Activated naive CD4-positive, alpha-beta T cell treated with anti-CD3 and anti-CD28 coated beads for 36 hours (primary cell): Measurements from ENCODE around the gene CFAP97. TPM values are rescaled to one million over a fixed set of nuclear protein-coding genes. Genes with fewer than 3 reads are reported as not detected.
"Not testable (repeated sequence)": the region's sequence is repeated elsewhere in the genome, so short reads cannot be mapped to it uniquely, and the experiment has no call there.

Experiments used
- CTCF ChIA-PET: fragments of 350-600 bp; sonication (Branson Sonifier 250); formaldehyde crosslinking; loops from one replicate; lab custom pipeline; 2021; ENCODE audit warnings: antibody characterized with exemption; lab: Charles Lee
- DNase-seq: peaks from one replicate; pipeline ENCODE4 v3.0.0-alpha.2; 2020
- H3K27ac Mint-ChIP-seq: one replicate; pipeline ENCODE4 v1.8.0; 2021; ENCODE audit warnings: mild to moderate bottlenecking, mixed read lengths
- H3K27me3 Mint-ChIP-seq: one replicate; pipeline ENCODE4 v1.8.0; 2021; ENCODE audit warnings: low read depth, mixed read lengths
- H3K36me3 Mint-ChIP-seq: one replicate; pipeline ENCODE4 v1.8.0; 2021; ENCODE audit warnings: low read depth, mixed read lengths
- H3K4me1 Mint-ChIP-seq: one replicate; pipeline ENCODE4 v1.8.0; 2021; ENCODE audit warnings: low read depth, mixed read lengths
- H3K4me3 Mint-ChIP-seq: one replicate; pipeline ENCODE4 v1.8.0; 2021; ENCODE audit warnings: mild to moderate bottlenecking, moderate library complexity, mixed read lengths
- H3K9me3 Mint-ChIP-seq: one replicate; pipeline ENCODE4 v1.8.0; 2021; ENCODE audit warnings: mixed read lengths
- intact Hi-C: fragments of 100-400 bp; cut with micrococcal nuclease; formaldehyde crosslinking; loops from one replicate; pipeline ENCODE4 v1.15.1; 2023
- total RNA-seq, 2 experiments: library from RNA; stranded (reverse); gene quantifications; one replicate each; pipeline ENCODE4 v1.2.3, GENCODE V29; 2021

The CFAP97 gene
- total RNA-seq, 2 experiments from 2014 or later, result 38.4 to 43.6 TPM

DNA sequence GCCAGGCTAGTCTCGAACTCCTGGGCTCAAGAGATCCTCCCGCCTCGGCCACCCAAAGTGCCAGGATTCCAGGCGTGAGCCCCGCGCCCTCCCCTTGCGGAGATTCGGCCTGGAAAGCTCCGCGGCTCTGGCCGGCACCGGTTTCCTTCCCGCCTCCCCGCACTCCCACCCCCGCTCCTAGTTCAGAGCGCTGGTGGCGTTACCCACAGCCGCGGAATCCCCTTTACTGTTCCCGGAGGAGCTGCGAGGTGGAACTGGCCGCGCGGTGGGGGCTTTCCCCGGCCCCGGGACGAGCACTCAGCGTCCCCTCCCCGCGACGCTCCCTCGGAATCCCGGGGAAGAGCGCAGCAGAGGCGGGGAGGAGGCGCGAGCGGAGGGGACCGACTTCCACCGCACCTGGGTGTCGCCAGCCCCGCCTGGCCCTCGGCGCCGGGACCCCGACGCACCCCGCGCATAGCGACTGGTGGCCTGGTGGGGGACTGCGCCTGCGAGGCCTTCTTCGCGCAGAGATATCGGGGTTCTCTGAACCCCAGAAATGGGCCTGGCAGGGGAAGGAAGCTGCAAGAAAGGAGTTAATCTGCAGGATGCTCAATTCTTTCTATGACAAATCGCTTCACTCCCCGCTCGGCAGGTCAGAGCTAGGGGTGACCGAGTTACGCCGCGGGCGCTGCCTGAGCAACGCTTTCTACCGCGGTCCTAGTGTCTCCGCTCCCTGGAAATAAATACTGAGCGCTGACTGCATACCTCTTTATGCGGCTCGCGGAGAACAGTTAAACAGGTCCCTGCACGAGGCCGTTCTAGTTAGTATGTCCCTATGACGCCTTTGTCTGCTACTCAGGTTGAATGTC, 75.3 kb downstream of the CFAP97 start:
- Mint-ChIP-seq H3K4me1 (peaks cover 9% of the 10 kb centered on the region), H3K36me3 (no peaks in the 10 kb centered on the region), H3K27me3 (peaks cover 32% of the 10 kb centered on the region), H3K9me3 (no peaks in the 10 kb centered on the region), H3K4me3 (peak overlapping the region; percentile 62), H3K27ac (no peak overlapping the region)
- intact Hi-C loops, result no loop called here
- CTCF ChIA-PET, result interaction anchor here (0.6 to 1.7 kb wide), 6 partner anchors 30 to 298 kb away, joined by 3 to 8 read pairs (median 3); no protein-coding TSS in a partner anchor
- DNase-seq, result peak; percentile 36

DNA sequence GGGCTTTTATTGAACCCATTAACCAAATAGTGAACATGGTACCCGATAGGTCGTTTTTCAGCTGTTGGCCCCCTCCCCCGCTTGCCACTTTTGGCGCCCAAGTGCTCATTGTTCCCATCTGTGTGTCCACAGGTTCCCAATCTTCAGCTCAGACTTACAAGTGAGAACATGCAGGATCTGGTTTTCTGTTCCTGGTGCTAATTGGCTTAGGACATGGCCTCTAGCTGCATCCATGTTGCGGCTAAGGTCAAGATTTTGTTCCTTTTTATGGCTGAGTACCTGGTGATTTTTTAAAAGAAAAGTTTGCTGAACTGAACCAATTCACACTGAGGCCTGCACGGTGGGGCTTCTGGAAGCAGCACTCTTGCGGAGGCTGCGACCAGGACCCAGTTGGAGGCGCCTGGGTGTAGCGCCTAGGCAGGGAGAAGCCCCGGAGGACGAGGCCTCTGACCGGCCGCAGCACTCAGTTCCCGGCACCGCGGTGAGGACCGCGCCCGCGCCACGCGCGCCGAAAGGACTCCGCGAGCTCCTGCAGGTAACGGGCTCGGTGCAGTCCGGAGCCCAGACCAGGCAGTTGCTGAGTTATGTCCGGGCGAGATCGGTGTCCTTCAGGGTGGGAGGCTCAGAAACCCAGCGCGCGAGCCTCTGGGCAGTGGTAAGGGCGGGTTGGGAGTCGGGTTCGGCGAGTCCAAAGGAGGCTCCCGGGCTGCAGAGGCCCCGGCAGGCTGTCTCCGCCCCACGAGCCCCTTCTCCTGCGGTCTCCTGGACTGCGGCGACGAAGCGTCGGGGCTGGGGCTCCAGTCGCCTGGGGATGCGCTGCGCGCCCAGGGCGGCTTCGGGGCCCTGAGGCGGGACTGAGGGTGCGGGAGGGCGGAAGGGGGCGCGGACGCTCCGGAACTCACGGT, 76.5 kb downstream of the CFAP97 start:
- intact Hi-C loops, result no loop called here
- H3K4me1 Mint-ChIP-seq, result peaks cover 9% of the 10 kb centered on the region
- no peak overlapping the region for H3K27ac Mint-ChIP-seq
- H3K9me3 Mint-ChIP-seq, result no peaks in the 10 kb centered on the region
- CTCF ChIA-PET, result interaction anchor here (0.6 to 1.7 kb wide), 3 partner anchors 11 to 32 kb away, joined by 3 to 8 read pairs (median 4); no protein-coding TSS in a partner anchor
- no peak for DNase-seq
- peaks cover 36% of the 10 kb centered on the region for H3K27me3 Mint-ChIP-seq
- H3K36me3 Mint-ChIP-seq, result no peaks in the 10 kb centered on the region
- peak overlapping the region; percentile 60 for H3K4me3 Mint-ChIP-seq

DNA sequence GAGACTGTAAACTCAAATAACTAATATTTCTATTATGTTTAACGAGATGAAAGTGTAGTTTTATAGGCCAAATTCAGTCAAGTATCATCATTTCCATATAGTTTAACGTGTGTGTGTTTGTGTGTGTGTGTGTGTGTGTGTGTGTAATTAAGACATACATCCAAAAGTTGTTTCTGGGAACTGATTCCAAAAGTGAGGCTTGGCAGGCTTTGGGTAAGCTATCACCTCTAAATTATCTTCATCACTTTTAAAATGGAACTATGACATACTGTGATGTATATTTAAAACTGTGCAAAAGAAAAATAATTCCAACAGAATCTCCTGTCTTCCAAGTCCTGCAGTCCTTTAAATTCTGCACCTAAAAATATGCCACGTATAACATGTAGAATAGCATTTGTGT, 79.8 kb downstream of the CFAP97 start:
- Mint-ChIP-seq H3K36me3 (no peaks in the 10 kb centered on the region), H3K9me3 (no peaks in the 10 kb centered on the region), H3K4me3 (no peak overlapping the region), H3K27me3 (peaks cover 28% of the 10 kb centered on the region), H3K27ac (no peak overlapping the region), H3K4me1 (peaks cover 7% of the 10 kb centered on the region)
- CTCF ChIA-PET, result interaction anchor here (1.2 to 1.5 kb wide), 2 partner anchors 10 to 181 kb away, joined by 4 to 8 read pairs; no protein-coding TSS in a partner anchor
- no peak for DNase-seq
- intact Hi-C loops, result no loop called here

DNA sequence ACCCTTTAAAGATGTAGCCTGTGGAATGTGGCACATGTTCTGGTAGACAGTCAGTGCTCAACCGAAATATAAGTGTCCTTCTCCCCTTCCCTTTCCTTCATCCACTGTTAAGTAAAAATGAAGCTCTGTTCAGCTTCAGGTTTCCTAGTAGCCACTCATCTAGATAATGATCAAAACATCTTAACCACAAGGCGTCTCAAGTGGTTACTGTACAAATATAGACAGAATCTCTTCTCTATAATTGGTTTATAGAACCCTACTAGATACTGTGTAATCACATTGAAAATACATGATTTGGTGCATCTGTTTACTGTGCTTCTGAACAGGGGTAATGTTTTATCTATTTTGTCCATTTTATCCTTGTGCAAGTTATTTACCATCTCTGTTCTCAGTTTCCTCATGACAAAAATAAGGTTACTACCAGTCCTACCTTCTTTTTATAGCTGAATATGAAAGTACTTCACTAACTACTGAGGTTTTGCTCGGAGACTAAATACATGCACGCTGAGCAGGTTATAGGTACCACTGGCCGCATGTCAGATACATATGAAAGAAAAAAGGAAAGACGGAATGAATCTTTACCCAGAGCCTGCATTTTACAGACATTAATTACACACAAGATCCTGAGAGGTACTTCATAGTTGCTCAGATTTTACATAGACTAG, 81.0 kb downstream of the CFAP97 start:
- Mint-ChIP-seq H3K27ac (no peak overlapping the region), H3K36me3 (no peaks in the 10 kb centered on the region), H3K4me3 (no peak overlapping the region), H3K27me3 (peaks cover 23% of the 10 kb centered on the region), H3K9me3 (no peaks in the 10 kb centered on the region), H3K4me1 (peaks cover 3% of the 10 kb centered on the region)
- CTCF ChIA-PET, result interaction anchor here (0.6 to 1.5 kb wide), 3 partner anchors 11 to 407 kb away, joined by 3 to 8 read pairs (median 5); no protein-coding TSS in a partner anchor
- DNase-seq, result no peak
- intact Hi-C loops, result no loop called here

DNA sequence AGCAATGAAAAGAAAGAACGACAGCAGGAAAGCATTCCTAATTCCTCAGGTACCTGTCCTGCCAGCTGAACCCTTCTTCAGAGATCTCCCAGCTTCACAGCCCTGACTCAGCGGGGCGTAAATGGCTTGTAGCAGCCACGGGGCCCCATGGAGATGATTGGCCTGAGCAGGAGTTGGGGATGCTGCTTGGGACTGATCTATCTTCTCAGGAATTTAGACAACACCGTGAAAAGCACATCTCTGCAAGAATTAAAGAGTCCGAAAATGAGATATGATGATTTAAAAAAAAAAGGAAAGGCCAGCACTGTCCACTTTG, 83.2 kb downstream of the CFAP97 start:
- DNase-seq, result no peak
- H3K36me3 Mint-ChIP-seq, result no peaks in the 10 kb centered on the region

DNA sequence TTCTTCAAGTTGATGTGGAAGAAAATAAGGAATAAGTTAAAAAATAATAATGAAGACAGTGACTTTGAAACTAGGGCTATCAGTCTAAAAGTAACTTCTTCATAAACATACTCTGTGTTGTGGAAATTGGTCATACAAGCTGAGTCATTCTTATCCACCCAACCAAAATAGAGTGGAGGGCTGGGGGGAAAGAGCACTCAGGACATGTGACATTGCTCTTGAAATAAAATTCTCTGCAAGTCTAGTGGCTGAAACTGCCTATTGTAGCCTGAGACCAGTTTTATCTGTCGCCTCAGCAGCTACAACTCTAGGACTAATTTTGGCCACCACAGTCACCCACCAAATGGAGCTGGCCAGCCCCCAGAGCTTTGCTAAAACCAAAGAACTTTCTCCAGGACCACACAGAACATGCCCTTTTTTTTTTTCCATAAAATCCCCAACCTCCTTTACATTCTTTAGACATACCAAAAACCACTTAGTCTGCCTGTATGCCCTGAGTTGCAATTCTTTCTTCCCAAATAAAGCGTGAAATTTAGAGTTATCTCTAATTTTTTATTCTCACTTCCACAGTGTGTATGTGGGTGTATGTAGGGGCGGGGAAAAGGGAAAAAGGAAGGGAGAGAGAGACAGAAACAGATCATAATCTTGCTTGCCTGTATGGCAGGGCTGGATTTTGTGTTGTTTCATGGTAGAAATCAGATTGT, 83.7 kb downstream of the CFAP97 start:
- Mint-ChIP-seq H3K4me1 (no peaks in the 10 kb centered on the region), H3K27me3 (peaks cover 17% of the 10 kb centered on the region), H3K27ac (no peak overlapping the region), H3K4me3 (no peak overlapping the region), H3K9me3 (no peaks in the 10 kb centered on the region), H3K36me3 (no peaks in the 10 kb centered on the region)
- CTCF ChIA-PET, result interaction anchor here (0.6 kb wide), 1 partner anchor 12 kb away, joined by 4 read pairs; no protein-coding TSS in a partner anchor
- DNase-seq, result no peak
- intact Hi-C loops, result no loop called here

More for the DNA sequence above, 83.2 kb downstream of the CFAP97 start:
- no peak overlapping the region for H3K27ac Mint-ChIP-seq
- no peaks in the 10 kb centered on the region for H3K4me1 Mint-ChIP-seq
- no peaks in the 10 kb centered on the region for H3K9me3 Mint-ChIP-seq
- H3K4me3 Mint-ChIP-seq, result no peak overlapping the region
- intact Hi-C loops, result no loop called here
- H3K27me3 Mint-ChIP-seq, result peaks cover 20% of the 10 kb centered on the region
- CTCF ChIA-PET, result interaction anchor here (0.6 kb wide), 1 partner anchor 11 kb away, joined by 4 read pairs; no protein-coding TSS in a partner anchor

DNA sequence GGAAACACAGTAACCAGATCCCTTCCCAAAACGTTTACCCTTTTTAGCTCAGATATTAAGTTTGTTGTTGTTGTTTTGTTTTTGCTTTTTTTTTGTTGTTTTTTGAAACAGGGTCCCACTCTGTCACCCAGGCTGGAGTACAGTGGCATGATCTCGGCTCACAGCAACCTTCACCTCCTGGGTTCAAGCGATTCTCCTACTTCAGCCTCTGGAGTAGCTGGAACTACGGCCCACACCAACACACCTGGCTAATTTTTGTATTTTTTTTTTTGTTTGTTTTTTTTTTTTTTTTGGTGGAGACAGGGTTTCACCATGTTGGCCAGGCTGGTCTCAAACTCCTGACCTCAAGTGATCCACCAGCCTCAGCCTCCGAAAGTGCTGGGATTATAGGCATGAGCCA, 84.3 kb downstream of the CFAP97 start:
- H3K27ac Mint-ChIP-seq, CTCF ChIA-PET, H3K4me1 Mint-ChIP-seq, DNase-seq, H3K36me3 Mint-ChIP-seq, H3K9me3 Mint-ChIP-seq, H3K4me3 Mint-ChIP-seq, intact Hi-C loops: not testable (repeated sequence)
- peaks cover 12% of the 10 kb centered on the region for H3K27me3 Mint-ChIP-seq

DNA sequence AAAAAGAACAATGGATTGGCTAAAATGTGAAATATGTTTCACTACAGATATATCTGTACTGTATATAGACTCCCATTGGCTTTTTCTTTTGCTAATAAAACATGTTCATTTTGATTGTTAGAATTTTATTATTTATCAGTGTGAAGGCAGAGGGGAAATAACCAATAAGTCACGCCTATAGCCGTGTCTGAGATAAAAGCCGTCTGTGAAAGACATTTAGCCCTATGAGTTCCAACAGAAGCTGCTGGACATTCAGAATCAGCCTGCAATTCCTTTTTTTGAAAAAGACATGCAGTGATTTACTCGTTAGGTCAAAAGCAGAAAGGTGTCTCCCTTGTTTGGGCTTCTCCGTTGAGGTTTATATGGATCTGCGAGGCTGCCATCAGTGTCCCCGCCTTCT, 84.9 kb downstream of the CFAP97 start:
- Mint-ChIP-seq H3K27ac (no peak overlapping the region), H3K9me3 (no peaks in the 10 kb centered on the region), H3K4me3 (no peak overlapping the region), H3K27me3 (peaks cover 10% of the 10 kb centered on the region), H3K36me3 (no peaks in the 10 kb centered on the region), H3K4me1 (no peaks in the 10 kb centered on the region)
- CTCF ChIA-PET, result no interaction called here
- intact Hi-C loops, result no loop called here
- no peak for DNase-seq

DNA sequence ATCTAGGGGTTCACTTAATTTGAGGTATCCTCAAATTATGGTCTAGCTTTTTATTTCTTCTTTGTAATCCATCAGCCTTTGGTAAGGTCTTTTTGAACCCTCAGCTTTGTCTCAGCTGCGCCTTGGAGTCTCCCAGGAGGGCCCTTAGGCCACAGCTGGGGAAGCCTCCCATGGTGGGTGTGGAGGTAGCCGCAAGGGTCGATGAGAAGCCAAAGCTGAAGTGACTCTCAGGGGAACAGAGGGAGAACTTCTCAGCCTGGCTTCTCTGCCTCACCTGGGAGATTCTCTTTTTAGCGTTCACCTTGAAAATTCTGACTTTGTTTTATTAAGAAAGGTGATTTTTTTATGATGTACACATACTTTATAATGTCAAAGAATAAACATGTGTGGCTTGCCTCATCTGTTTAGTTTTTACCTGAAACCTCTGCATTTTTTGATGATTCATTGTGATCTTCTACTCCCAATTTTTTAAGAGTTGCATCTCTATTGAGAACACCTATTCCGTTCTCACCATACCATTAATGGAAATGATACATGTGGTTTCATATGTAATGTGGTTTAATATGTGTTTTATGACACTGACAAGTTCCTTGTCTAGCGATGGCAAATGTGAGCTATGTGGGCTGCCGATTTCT, 86.4 kb downstream of the CFAP97 start:
- H3K4me3 Mint-ChIP-seq, result no peak overlapping the region
- intact Hi-C loops, result no loop called here
- CTCF ChIA-PET, result interaction anchor here (1.3 to 1.4 kb wide), 2 partner anchors 10 to 21 kb away, joined by 3 to 8 read pairs; no protein-coding TSS in a partner anchor
- peaks cover 7% of the 10 kb centered on the region for H3K27me3 Mint-ChIP-seq
- no peaks in the 10 kb centered on the region for H3K9me3 Mint-ChIP-seq
- H3K36me3 Mint-ChIP-seq, result no peaks in the 10 kb centered on the region
- DNase-seq, result no peak
- H3K27ac Mint-ChIP-seq, result no peak overlapping the region
- H3K4me1 Mint-ChIP-seq, result no peaks in the 10 kb centered on the region

DNA sequence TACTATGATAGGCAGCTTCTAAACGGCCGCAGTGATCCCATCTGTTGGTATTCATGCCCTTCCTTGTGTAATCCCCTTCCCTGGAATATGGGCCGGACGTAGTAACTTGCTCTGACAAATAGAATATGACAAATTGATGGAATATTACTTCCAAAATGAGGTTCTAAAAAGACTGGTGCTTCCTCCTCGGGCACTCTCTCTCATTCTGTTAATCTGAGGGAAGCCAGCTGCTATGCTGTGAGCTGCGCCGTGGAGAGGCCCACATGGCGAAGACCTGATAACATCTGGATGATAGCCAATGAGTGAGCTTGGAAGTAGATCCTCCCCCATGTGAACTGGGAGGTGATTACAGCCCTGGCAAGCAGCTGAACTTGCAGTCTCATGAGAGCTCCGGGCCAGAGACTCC, 88.0 kb downstream of the CFAP97 start:
- DNase-seq, result no peak
- CTCF ChIA-PET, result interaction anchor here (1.1 to 1.4 kb wide), 2 partner anchors 8 to 20 kb away, joined by 3 to 8 read pairs; no protein-coding TSS in a partner anchor
- H3K27ac Mint-ChIP-seq, result no peak overlapping the region
- no peak overlapping the region for H3K4me3 Mint-ChIP-seq
- H3K27me3 Mint-ChIP-seq, result peaks cover 10% of the 10 kb centered on the region
- H3K4me1 Mint-ChIP-seq, result no peaks in the 10 kb centered on the region
- H3K36me3 Mint-ChIP-seq, result no peaks in the 10 kb centered on the region
- intact Hi-C loops, result no loop called here
- no peaks in the 10 kb centered on the region for H3K9me3 Mint-ChIP-seq

DNA sequence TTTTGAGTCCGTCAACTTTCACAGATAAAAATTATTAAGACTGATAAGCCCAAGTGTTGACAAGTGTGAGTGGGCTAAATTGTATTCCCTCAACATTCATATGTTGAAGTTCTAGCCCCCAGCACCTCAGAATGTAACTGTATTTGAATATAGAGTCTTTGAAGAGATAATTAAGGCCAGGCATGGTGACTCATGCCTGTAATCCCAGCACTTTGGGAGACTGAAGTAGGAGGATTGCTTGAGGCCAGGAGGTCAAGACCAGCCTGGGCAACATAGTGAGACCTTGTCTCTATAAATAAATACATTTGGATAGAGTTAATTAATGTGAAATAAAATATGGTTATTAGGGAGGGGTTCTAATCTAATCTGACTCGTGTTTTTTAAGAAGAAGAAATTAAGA, 90.5 kb downstream of the CFAP97 start:
- intact Hi-C loops, result no loop called here
- Mint-ChIP-seq H3K27me3 (peaks cover 7% of the 10 kb centered on the region), H3K4me3 (no peak overlapping the region), H3K36me3 (no peaks in the 10 kb centered on the region), H3K27ac (no peak overlapping the region), H3K4me1 (no peaks in the 10 kb centered on the region), H3K9me3 (no peaks in the 10 kb centered on the region)
- CTCF ChIA-PET, result no interaction called here
- DNase-seq, result no peak
